HG02763 (cell line): ENCODE measurements around the gene TICAM1.
"Not testable (repeated sequence)": the region's sequence is repeated elsewhere in the genome, so short reads cannot be mapped to it uniquely, and the experiment has no call there.

Source experiments
- ATAC-seq: cut with Tn5 transposase; IDR thresholded peaks from one replicate; pipeline ENCODE4 v1.9.1; 2021; ENCODE audit warnings: mild to moderate bottlenecking, moderate library complexity; ENCODE audit not compliant: unreplicated experiment

The TICAM1 gene

GRCh38 chr19:4845975-4846374 is 14.5 kb upstream of the TICAM1 start:
- not testable (repeated sequence) for ATAC-seq

GRCh38 chr19:4844348-4845179 is 13.1 kb upstream of the TICAM1 start:
- ATAC-seq, result no peak

- no peak for ATAC-seq
Observed at GRCh38 chr19:4843647-4843965, 12.1 kb upstream of the TICAM1 start.

GRCh38 chr19:4839192-4839591 is 7.7 kb upstream of the TICAM1 start:
- no peak for ATAC-seq

GRCh38 chr19:4832776-4833175 is 1.3 kb upstream of the TICAM1 start:
- no peak for ATAC-seq

- ATAC-seq, result not testable (repeated sequence)
Observed at GRCh38 chr19:4831979-4832340, 448 bp upstream of the TICAM1 start.

- ATAC-seq, result no peak
Observed at GRCh38 chr19:4830768-4831265, 695 bp downstream of the TICAM1 start.

- ATAC-seq, result no peak
Observed at GRCh38 chr19:4830332-4830731, 1.2 kb downstream of the TICAM1 start.

GRCh38 chr19:4829001-4829712 is 2.4 kb downstream of the TICAM1 start:
- ATAC-seq, result no peak

GRCh38 chr19:4823577-4823976 is 7.9 kb downstream of the TICAM1 start:
- no peak for ATAC-seq

GRCh38 chr19:4822354-4822753 is 9.2 kb downstream of the TICAM1 start:
- not testable (repeated sequence) for ATAC-seq

GRCh38 chr19:4821265-4821664 is 10.2 kb downstream of the TICAM1 start:
- no peak for ATAC-seq

- ATAC-seq, result no peak
Observed at GRCh38 chr19:4817467-4818277, 13.8 kb downstream of the TICAM1 start.

GRCh38 chr19:4816950-4817278 is 14.6 kb downstream of the TICAM1 start:
- no peak for ATAC-seq

GRCh38 chr19:4816202-4816949 is 15.1 kb downstream of the TICAM1 start:
- no peak for ATAC-seq

GRCh38 chr19:4815426-4816201 is 15.9 kb downstream of the TICAM1 start:
- ATAC-seq, result no peak

- no peak for ATAC-seq
Observed at GRCh38 chr19:4814625-4815425, 16.7 kb downstream of the TICAM1 start.

GRCh38 chr19:4811328-4812131 is 20.0 kb downstream of the TICAM1 start:
- ATAC-seq, result no peak
